Activated CD4-positive, alpha-beta T cell treated with anti-CD3 and anti-CD28 coated beads, Interleukin-2, amount 50 U/mL, for 24 hours (primary cell): ENCODE results near the gene SNAI1.

ENCODE experiments used
- DNase-seq, 2 donors: peaks; one replicate each; pipeline ENCODE4 v3.0.0-alpha.2; 2020; ENCODE audit warnings: low read depth in 1 of 2, low spot score in 1 of 2

The SNAI1 gene

GRCh38 chr20:50032955-50033666 is 50.3 kb downstream of the SNAI1 start:
- DNase-seq: no peak

- no peak for DNase-seq
These were observed 51.9 kb downstream of the SNAI1 start for GRCh38 chr20:50034567-50035180.

DNA sequence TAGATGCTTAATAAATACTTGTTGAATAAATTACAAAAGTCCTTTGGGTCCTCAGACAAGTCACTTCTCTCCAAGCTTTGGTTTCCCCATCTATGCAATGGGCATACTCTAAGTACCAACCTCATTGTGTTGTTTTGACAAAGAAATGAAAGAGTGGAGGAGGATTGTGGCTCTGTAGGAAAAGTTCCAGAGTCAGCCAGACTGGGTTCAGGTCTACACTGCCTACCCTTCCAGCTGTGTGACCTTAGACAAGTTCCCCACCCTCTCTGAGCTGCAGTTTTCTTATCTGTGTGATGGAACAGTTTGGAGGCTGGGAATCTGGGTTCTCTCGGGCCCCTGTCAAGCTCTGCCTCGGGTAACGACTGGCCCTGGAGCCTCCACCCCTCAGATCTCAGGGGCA is 53.9 kb downstream of the SNAI1 start:
- DNase-seq: no peak

GRCh38 chr20:50037123-50037522 is 54.3 kb downstream of the SNAI1 start:
- DNase-seq: no peak

DNA sequence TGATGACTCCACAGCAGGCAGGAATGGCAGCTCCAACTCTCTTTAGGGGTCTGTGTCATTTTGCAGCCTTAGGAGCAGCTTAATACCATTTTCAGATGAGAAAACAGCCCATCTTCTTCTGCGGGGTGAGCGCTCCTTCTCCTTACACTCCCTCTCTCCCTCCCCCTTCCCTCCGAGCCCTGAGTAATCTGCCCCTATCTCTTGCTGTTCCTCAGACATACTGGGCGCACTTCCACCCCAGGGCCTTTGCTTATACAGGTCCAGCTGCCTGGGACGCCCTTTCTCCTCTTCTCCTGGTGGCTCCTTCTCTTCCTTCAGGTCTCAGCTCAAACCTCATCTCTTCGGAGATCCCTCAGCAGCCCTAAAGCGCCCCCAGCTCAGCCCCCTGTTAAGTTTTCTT is 54.8 kb downstream of the SNAI1 start:
- DNase-seq: no peak

GRCh38 chr20:50038169-50038568 is 55.4 kb downstream of the SNAI1 start:
- no peak for DNase-seq
